Omental fat pad (tissue), 4 donors: ENCODE results near the gene RBM41. TPM values are rescaled to one million over a fixed set of nuclear protein-coding genes. Genes with fewer than 3 reads are reported as not detected.
"Not testable (repeated sequence)": the region's sequence is repeated elsewhere in the genome, so short reads cannot be mapped to it uniquely, and the experiment has no call there.

Experiments used
- ATAC-seq: fragments of 150-250 bp; one replicate; pipeline ENCODE4 v1.9.1; 2016; ENCODE audit warnings: mild to moderate bottlenecking, moderate library complexity; ENCODE audit not compliant: low FRiP score
- DNase-seq: peaks from one replicate; pipeline ENCODE4 v3.0.0-alpha.2; 2019; ENCODE audit warnings: low spot score
- CTCF ChIP-seq, 3 donors: fragments of 450-650 bp; IDR thresholded peaks; one replicate each; pipeline ENCODE4 v1.5.1; 2016 to 2017; ENCODE audit warnings: antibody characterized with exemption in 3 of 3, mild to moderate bottlenecking in 3 of 3, moderate library complexity in 2 of 3
- total RNA-seq, 4 donors: library from RNA; depleted of rRNA; stranded (reverse); fragments of >200 nt; gene quantifications; one replicate each; pipeline ENCODE4 v1.1.0, GENCODE V29; 2016

Gene RBM41
- total RNA-seq = 10 to 100 TPM in 2 of 4 donors, 1 to 10 TPM in 2; 8.5 to 21.0 (median 10.9) TPM

GRCh38 chrX:107118322-107119147, at the start of gene RBM41:
Gene RBM41 (minus strand): TSS chrX:107118822. CDS start chrX:107118773, 49 bp downstream.
- DNase-seq = peak; percentile 35
- ATAC-seq = peak; percentile 88
- no peak for TF ChIP-seq CTCF (IDR thresholded peaks at IDR 0.05)

- TF ChIP-seq CTCF (IDR thresholded peaks at IDR 0.05) = no peak
- DNase-seq (no peak), ATAC-seq (no peak)
Measured at GRCh38 chrX:107168257-107168656, 49.6 kb upstream of the RBM41 start.

- ATAC-seq (no peak), DNase-seq (no peak)
- no peak for TF ChIP-seq CTCF (IDR thresholded peaks at IDR 0.05)
Measured at GRCh38 chrX:107167163-107167921, 48.7 kb upstream of the RBM41 start.

GRCh38 chrX:107157618-107158017, 39.0 kb upstream of the RBM41 start:
- DNase-seq = not testable (repeated sequence)

GRCh38 chrX:107155621-107156430, 37.2 kb upstream of the RBM41 start:
- not testable (repeated sequence) for ATAC-seq, DNase-seq

More at GRCh38 chrX:107157618-107158017, 39.0 kb upstream of the RBM41 start:
- not testable (repeated sequence) for ATAC-seq

GRCh38 chrX:107154787-107155620, 36.4 kb upstream of the RBM41 start:
- ATAC-seq = no peak
- no peak for DNase-seq
- no peak for TF ChIP-seq CTCF (IDR thresholded peaks at IDR 0.05)

GRCh38 chrX:107153005-107153404, 34.4 kb upstream of the RBM41 start:
- TF ChIP-seq CTCF (IDR thresholded peaks at IDR 0.05) = no peak
- no peak for ATAC-seq

More at GRCh38 chrX:107153005-107153404, 34.4 kb upstream of the RBM41 start:
- DNase-seq = no peak
